Lung (tissue), 12 donors: ENCODE measurements around the gene PDZD2. TPM values are rescaled to one million over a fixed set of nuclear protein-coding genes. Genes with fewer than 3 reads are reported as not detected.

ENCODE experiments used
- ATAC-seq: fragments of 200-7000 bp; cut with Tn5 transposase; one replicate; pipeline ENCODE4 v1.9.1; 2020; ENCODE audit warnings: moderate number of reproducible peaks; ENCODE audit not compliant: insufficient read depth, low FRiP score
- DNase-seq, 3 donors: peaks; one replicate each; pipeline ENCODE4 v3.0.0-alpha.2; 2013 to 2017
- H3K27ac ChIP-seq, 2 donors: one replicate each; pipeline ENCODE4 v1.5.1; 2013; ENCODE audit warnings: mild to moderate bottlenecking in 2 of 2, moderate library complexity in 2 of 2, control low read depth in 1 of 2, inconsistent platforms in 1 of 2, low read depth in 1 of 2, low read length in 1 of 2
- H3K27me3 ChIP-seq, 3 donors: one replicate each; pipeline ENCODE4 v1.5.1; 2013; ENCODE audit warnings: low read length in 2 of 3; ENCODE audit not compliant: control insufficient read depth in 3 of 3, insufficient read depth in 3 of 3
- H3K36me3 ChIP-seq, 4 donors: one replicate each; pipeline ENCODE4 v1.5.1; 2013; ENCODE audit warnings: low read length in 4 of 4, mild to moderate bottlenecking in 1 of 4, moderate library complexity in 1 of 4; ENCODE audit not compliant: control insufficient read depth in 4 of 4, insufficient read depth in 4 of 4
- H3K4me1 ChIP-seq, 5 donors: one replicate each; pipeline ENCODE4 v1.5.1; 2013; ENCODE audit warnings: low read length in 5 of 5, mild to moderate bottlenecking in 2 of 5, moderate library complexity in 1 of 5; ENCODE audit not compliant: control insufficient read depth in 5 of 5, insufficient read depth in 5 of 5
- H3K4me3 ChIP-seq: one replicate; pipeline ENCODE4 v1.5.1; 2013; ENCODE audit warnings: mild to moderate bottlenecking, control low read depth, moderate library complexity
- H3K9ac ChIP-seq, 2 donors: one replicate each; pipeline ENCODE4 v1.5.1; 2013; ENCODE audit warnings: low read length in 2 of 2, control low read depth in 1 of 2; ENCODE audit not compliant: insufficient read depth in 1 of 2
- H3K9me3 ChIP-seq, 4 donors: one replicate each; pipeline ENCODE4 v1.5.1; 2013; ENCODE audit warnings: low read length in 3 of 4, mild to moderate bottlenecking in 1 of 4, moderate library complexity in 1 of 4; ENCODE audit not compliant: control insufficient read depth in 4 of 4, insufficient read depth in 3 of 4
- CTCF ChIP-seq: IDR thresholded peaks from 2 replicates; pipeline ENCODE4 v1.5.1; 2012; ENCODE audit warnings: mild to moderate bottlenecking; ENCODE audit errors: control extremely low read depth, extremely low read depth
- WGBS, 2 donors: extraction: QIAGEN DNeasy Blood & Tissue Kit; methylation state at CpG; one replicate each; pipeline ENCODE4 v1.1.7; 2013; 5-methylcytosine and 5-hydroxymethylcytosine counted together
- polyA plus RNA-seq, 2 donors: library from polyadenylated mRNA; stranded (reverse); fragments of 200-250 nt; gene quantifications; one replicate each; pipeline ENCODE4 v1.2.1, GENCODE V29; 2013
- total RNA-seq, 2 donors: library from RNA; depleted of rRNA in 1 of 2; stranded (reverse); fragments of >200 nt in 1 of 2; gene quantifications; one replicate each; pipeline ENCODE4 v1.2.1, GENCODE V29; 2014 to 2021
- donor health status: control.
- donor health status: control.
- donor health status: Bipolar disorder and iron deficiency.
- donor health status: healthy.
- donor health status: DM: yes; HTN: yes; CAD: no.

The PDZD2 gene
- total and polyA plus RNA-seq, 4 donors = 9.2 to 56.3 (median 24.8) TPM

- WGBS, 2 donors = 82 to 89% methylated on average over 3 of the region's 3 CpGs
- Histone ChIP-seq H3K27ac (no peak overlapping the region), H3K4me3 (no peak overlapping the region), H3K27me3 (no peaks in the 10 kb centered on the region), H3K36me3 (no peaks in the 10 kb centered on the region), H3K9ac (no peak overlapping the region), H3K9me3 (no peaks in the 10 kb centered on the region), H3K4me1 (peaks cover 0 to 12% (median 0%) of the 10 kb centered on the region in 5 donors)
- DNase-seq (no peak), ATAC-seq (no peak)
- no peak for TF ChIP-seq CTCF
Measured at GRCh38 chr5:31918739-31919138, 279.8 kb downstream of the PDZD2 start.

- H3K4me1 ChIP-seq = peaks cover 0 to 6% (median 0%) of the 10 kb centered on the region in 5 donors
- H3K4me3 ChIP-seq = no peak overlapping the region
- no peak for DNase-seq
- no peak overlapping the region for H3K27ac ChIP-seq
- no peak for TF ChIP-seq CTCF
- no peak for ATAC-seq
- no peaks in the 10 kb centered on the region for H3K27me3 ChIP-seq
- no peaks in the 10 kb centered on the region for H3K9me3 ChIP-seq
- H3K9ac ChIP-seq = no peak overlapping the region
- WGBS, 2 donors = 54 to 73% methylated on average over 3 of the region's 3 CpGs
- no peaks in the 10 kb centered on the region for H3K36me3 ChIP-seq
Measured at GRCh38 chr5:31921852-31922305, 282.9 kb downstream of the PDZD2 start.

GRCh38 chr5:31924005-31924404 is 285.1 kb downstream of the PDZD2 start:
- Histone ChIP-seq H3K27ac (no peak overlapping the region), H3K4me1 (peaks cover 0 to 2% (median 0%) of the 10 kb centered on the region in 5 donors), H3K4me3 (no peak overlapping the region), H3K9ac (no peak overlapping the region), H3K9me3 (no peaks in the 10 kb centered on the region), H3K27me3 (no peaks in the 10 kb centered on the region), H3K36me3 (no peaks in the 10 kb centered on the region)
- WGBS, 2 donors = 98 to 99% methylated on average over 5 of the region's 5 CpGs
- no peak for TF ChIP-seq CTCF
- no peak for DNase-seq
- ATAC-seq = no peak

GRCh38 chr5:31931874-31932273 is 292.9 kb downstream of the PDZD2 start:
- no peaks in the 10 kb centered on the region for H3K9me3 ChIP-seq
- no peak for TF ChIP-seq CTCF
- peaks cover 4 to 19% (median 10%) of the 10 kb centered on the region in 5 donors for H3K4me1 ChIP-seq
- no peak for DNase-seq
- no peaks in the 10 kb centered on the region for H3K27me3 ChIP-seq
- H3K4me3 ChIP-seq = no peak overlapping the region
- H3K27ac ChIP-seq = no peak overlapping the region
- WGBS, 2 donors = 73 to 88% methylated on average over 4 of the region's 4 CpGs
- ATAC-seq = no peak
- no peaks in the 10 kb centered on the region for H3K36me3 ChIP-seq
- no peak overlapping the region for H3K9ac ChIP-seq
